ENCODE measurements around the gene URGCP.

Gene URGCP

GRCh38 chr7:43876241-43876640, 30.2 kb downstream of the URGCP start:
- no peak for DNase-seq (ENCODE audit: low read depth in 2 of 2)

GRCh38 chr7:43873300-43873699, 33.1 kb downstream of the URGCP start:
- no peak for DNase-seq (ENCODE audit: low read depth in 2 of 2)

GRCh38 chr7:43872406-43873110, 33.8 kb downstream of the URGCP start:
- no peak for DNase-seq (ENCODE audit: low read depth in 2 of 2)

DNA sequence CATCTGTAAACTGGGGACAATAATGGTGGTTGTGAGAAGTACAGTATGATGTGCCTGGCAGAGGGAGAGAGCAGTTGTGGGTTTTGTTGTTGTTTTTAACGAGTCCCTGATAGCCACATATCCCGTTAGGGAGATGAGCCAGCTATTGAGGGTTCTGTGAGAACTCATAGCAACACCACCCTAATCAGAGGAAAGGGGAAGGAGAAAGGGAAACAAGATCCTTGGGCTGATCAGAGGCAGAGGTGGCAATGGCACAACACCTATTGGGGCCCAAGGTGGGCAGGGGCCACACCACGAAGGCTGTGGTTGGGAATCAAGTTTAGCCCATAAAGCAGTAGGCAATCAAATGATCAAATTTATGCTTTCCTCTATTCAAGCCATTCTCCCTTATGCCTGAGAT, 35.3 kb downstream of the URGCP start:
- no peak for DNase-seq (ENCODE audit: low read depth in 2 of 2)

GRCh38 chr7:43870316-43870715, 36.1 kb downstream of the URGCP start:
- no peak for DNase-seq (ENCODE audit: low read depth in 2 of 2)

GRCh38 chr7:43869867-43870240, 36.5 kb downstream of the URGCP start:
- DNase-seq (ENCODE audit: low read depth in 2 of 2) = no peak

DNA sequence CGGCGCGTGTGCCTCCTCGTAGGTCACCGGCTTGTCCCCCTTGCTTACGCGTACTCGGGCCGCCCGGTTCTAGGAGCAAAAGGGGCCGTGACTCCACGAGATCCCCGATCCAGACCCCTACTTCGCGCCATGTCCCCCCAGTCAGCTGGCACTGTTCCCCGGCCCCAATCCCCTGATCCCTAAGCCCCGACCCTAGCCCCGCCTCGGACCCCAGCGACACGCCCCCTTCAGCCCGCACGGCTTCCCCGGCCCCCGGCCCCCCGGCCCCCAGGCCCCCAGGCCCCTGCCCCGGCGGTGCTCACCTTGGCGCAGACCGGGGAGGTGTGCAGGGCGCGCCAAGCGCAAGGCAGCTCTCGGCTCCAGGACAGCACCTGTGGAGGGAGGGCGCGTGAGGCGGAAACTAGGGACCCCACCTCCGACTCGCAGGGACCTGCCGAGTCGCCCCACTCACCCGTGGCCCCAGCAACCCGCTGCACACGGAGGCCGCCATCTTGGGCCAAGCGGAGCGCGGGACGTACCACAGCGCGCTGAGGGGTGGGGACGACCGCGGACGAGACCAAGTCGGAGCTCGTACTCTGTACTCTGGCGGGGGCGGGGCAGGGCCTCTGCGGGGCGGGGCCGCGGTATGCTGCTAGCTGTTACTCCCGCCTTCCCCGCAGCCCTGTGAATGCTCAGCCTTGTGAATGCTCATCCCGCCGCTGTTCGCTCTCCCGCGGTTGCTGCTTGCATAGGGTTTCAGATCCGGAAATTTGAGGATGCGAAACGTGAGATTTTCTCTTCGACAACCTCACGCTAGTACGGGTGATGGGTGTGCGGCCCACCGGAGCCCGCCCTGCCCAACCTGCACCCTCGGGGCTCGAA, 37.2 kb downstream of the URGCP start, which contains the start of gene MRPS24:
Gene MRPS24 (minus strand): TSS at position 512 of the 861 bp plus-strand sequence. CDS start 22 bp downstream, at position 490.
- DNase-seq (ENCODE audit: low read depth in 2 of 2) = peak; percentile 90 to 92

- DNase-seq (ENCODE audit: low read depth in 2 of 2) = no peak
Measured at GRCh38 chr7:43868681-43869005, 37.8 kb downstream of the URGCP start.

DNA sequence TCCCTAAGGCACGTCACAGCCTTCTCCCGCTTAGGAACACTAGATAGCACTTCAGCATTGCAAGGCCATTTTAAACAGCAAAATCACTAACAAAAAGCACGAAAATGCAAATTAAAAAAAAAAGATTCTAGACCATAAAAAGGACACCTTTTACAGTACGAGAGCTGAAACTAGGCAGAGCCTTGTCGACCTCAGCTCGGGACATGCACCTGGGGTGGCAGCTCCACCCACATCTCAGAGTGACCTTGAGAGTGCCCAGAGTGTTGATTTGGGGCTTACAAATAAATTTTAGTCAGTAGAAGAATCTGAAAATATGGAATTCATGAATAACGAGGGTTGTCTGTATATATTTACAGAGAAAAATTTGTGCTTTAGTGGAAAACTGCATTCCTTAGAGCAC, 38.2 kb downstream of the URGCP start:
- no peak for DNase-seq (ENCODE audit: low read depth in 2 of 2)

DNA sequence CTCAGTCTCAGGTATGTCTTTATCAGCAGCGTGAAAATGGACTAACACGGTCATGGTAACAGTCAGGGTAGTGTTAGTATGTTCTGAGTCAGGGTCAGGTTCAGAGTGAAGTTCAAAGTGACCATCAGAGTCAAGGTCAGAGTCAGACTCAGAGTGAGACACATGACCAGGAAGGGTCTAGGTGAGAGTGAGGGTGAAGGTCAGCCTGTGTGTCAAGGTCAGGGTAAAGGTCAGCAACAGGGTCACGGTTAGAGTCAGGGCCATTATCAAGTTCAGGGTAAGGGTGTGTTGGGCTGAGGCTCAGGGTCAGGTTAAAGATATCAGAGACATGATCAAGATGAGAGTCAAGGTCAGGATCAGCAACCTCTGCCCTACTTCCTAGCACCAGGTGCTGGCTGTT, 41.1 kb downstream of the URGCP start:
- no peak for DNase-seq (ENCODE audit: low read depth in 2 of 2)

- no peak for DNase-seq (ENCODE audit: low read depth in 2 of 2)
Measured at GRCh38 chr7:43864126-43864525, 42.3 kb downstream of the URGCP start.

GRCh38 chr7:43856996-43857395, 49.4 kb downstream of the URGCP start:
- DNase-seq (ENCODE audit: low read depth in 2 of 2) = no peak

GRCh38 chr7:43856316-43856715, 50.1 kb downstream of the URGCP start:
- DNase-seq (ENCODE audit: low read depth in 2 of 2) = no peak

DNA sequence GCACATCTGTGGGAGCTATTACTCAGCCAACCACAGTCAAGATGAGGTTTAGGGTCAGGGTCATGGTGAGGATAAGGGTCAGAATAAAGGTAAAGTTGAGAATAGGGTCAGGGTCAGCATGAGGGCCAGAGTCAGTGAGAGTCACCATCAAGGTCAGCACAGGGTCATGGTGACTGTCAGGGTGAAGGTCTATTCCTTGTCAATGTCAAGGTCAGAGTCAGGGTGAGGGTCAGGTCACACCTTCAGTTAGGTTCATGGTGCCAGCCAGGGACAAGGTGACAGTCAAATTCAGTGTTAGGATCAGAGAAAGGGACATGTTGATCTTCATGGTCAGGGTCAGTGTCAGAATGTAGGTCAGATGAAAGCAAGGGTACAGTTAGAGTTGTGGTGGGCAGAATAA, 51.2 kb downstream of the URGCP start:
- no peak for DNase-seq (ENCODE audit: low read depth in 2 of 2)

DNA sequence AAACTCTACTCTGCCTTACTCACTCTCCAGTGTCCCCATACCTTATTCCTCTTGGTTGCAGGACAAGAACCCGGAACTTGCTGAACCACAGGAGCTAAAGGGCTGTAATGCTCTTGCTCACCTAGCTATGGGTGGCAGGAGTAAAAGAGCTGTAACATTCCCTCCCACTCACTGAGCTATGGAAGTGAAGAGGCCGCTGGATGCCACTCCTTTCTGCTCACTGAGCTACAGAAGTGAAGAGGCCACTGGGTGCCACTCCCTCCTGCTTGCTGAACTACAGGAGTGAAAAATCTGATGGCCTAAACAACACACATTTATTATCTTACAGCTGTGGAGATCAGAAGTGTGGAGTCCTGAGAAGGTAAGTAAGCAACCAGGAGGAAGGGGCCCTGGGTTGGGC, 54.6 kb downstream of the URGCP start:
- no peak for DNase-seq (ENCODE audit: low read depth in 2 of 2)

DNA sequence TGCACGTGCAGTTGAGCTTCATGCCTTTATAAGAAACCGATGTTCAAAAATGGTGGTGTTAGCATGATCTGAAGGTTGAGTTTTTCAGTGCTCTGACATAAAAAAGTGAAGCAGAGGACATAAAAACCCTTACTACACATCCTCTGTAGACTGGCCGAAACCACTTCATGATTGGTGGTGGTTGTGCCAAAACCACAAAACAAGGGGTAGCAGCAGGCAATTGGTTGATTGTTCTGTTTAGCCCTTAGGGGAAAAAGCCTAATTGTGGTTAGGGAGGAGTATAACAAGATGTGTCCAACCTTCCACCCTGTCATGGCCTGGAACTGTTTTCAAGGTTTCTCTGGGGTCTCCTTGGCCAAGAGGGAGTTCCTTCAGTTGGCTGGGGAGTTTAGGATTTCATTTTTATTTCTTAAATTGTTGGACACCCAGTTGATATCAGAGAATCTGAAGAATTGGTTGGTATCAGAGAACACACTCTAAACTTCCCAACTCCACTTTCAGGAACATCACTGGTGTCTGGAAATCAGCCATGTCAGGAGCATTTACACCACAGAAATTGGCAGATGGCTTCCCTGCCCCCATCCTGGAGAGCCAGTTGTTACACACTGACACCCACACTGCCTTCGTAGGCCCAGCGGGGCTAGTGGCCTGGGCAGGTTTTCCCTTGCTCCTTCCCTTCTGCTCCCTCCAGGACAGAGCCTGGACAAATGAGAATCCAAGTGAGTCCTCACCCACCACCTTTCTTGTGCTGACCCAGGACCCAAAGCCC, 55.9 kb downstream of the URGCP start:
- DNase-seq (ENCODE audit: low read depth in 2 of 2) = no peak

DNA sequence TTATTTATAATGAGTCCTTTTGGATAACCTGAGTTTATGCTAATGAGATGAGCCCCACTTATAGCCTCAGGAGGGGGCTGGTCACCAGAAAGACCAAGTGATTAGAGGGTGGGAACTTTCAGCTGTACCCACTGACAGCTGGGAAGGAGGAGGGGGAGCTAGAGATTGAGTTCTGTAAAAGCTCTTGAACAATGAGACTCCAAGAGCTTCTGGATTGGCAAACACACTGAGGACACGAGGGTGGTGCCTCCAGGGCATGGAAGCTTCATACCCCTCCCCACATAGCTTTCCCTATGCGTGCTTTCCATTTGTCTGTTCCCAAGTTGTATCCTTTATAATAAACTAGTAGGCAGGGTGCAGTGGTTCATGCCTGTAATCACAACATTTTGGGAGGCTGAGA, 57.3 kb downstream of the URGCP start:
- no peak for DNase-seq (ENCODE audit: low read depth in 2 of 2)

- DNase-seq (ENCODE audit: low read depth in 2 of 2) = no peak
Measured at GRCh38 chr7:43847496-43847895, 58.9 kb downstream of the URGCP start.

DNA sequence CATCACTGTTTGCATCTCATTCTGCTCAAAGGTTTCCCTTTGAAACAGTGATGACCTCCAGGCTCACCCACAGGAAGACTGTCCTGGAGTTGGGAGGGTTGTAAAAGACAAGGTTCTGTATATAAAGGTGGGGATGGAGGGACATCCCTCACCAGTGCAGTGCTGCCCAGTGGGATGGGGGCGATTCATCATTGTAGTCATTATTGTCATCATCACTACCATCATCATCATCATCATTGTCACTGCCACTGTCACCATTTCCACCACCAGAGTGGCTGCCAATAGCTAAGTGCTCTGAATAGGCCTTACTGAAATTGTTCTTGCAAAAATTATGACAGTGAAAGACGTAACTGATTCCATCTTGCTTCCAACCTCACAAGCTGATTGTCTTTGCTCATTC, 61.7 kb downstream of the URGCP start:
- DNase-seq (ENCODE audit: low read depth in 2 of 2) = no peak

GRCh38 chr7:43844257-43844656, 62.1 kb downstream of the URGCP start:
- DNase-seq (ENCODE audit: low read depth in 2 of 2) = no peak

GRCh38 chr7:43843296-43843695, 63.1 kb downstream of the URGCP start:
- no peak for DNase-seq (ENCODE audit: low read depth in 2 of 2)

DNA sequence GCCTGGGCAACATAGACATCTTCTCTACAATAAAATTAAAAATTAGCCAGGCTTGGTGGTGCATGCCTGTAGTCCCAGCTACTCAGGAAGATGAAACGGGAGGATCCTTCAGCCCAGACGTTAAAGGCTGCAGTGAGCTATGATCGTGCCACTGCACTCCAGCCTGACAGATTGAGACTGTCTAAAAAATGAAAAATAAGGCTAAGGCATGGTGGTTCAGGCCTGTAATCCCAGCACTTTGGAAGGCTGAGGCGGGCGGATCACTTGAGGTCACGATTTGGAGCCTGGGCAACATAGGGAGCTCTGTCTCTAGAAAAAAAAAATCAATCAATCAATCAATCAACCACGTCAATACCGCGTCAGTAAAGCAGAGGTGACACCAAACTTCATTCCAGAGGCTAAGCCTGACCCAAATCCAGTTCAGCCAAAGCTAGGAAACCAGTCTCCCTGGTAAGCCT, 68.2 kb downstream of the URGCP start:
- no peak for DNase-seq (ENCODE audit: low read depth in 2 of 2)

Data from stimulated activated CD4-positive, alpha-beta T cell treated with anti-CD3 and anti-CD28 coated beads, Interleukin-1b, Interleukin-23, amount 100 ng/mL, for 1 hour (primary cell).